Sigmoid colon (tissue), 4 donors: ENCODE data around the gene PRKG1.

Experiments
- CTCF ChIP-seq, 4 experiments: fragments of 450-650 bp in 3 of 4; fragments of 200-600 bp in 1 of 4; IDR thresholded peaks; one replicate each; pipeline ENCODE4 v1.5.1; 2016 to 2019; ENCODE audit warnings: antibody characterized with exemption in 4 of 4, mild to moderate bottlenecking in 3 of 4, moderate library complexity in 2 of 4
- EP300 ChIP-seq, 4 donors: sonication (generic); formaldehyde crosslinking; IDR thresholded peaks; one replicate each; pipeline ENCODE4 v1.6.1; 2017; ENCODE audit warnings: antibody characterized with exemption in 4 of 4
- POLR2A ChIP-seq, 2 donors: fragments of 450-650 bp; IDR thresholded peaks; one replicate each; pipeline ENCODE4 v1.6.1; 2016; ENCODE audit warnings: antibody characterized with exemption in 2 of 2, mild to moderate bottlenecking in 2 of 2, moderate library complexity in 2 of 2
- POLR2AphosphoS5 ChIP-seq, 4 donors: sonication (generic); formaldehyde crosslinking; IDR thresholded peaks; one replicate each; pipeline ENCODE4 v1.6.1; 2017; ENCODE audit warnings: antibody characterized with exemption in 4 of 4

- TF ChIP-seq CTCF (IDR thresholded peaks at IDR 0.05) (no peak), EP300 (IDR thresholded peaks at IDR 0.05) (no peak), POLR2AphosphoS5 (IDR thresholded peaks at IDR 0.05) (no peak), POLR2A (IDR thresholded peaks at IDR 0.05) (no peak)
Observed at GRCh38 chr10:52050429-52051047, 976.3 kb downstream of the PRKG1 start.
